Ramos (cell line): ENCODE data around the gene ZBTB7C.

Source experiments
- in situ Hi-C: fragments of 300-500 bp; cut with MboI; formaldehyde crosslinking; loops from one replicate; pipeline ENCODE4 v1.14.3; 2022; ENCODE audit warnings: low sequenced_read_pairs; ENCODE audit not compliant: unreplicated experiment

ZBTB7C gene

GRCh38 chr18:48003426-48004349 is 405.5 kb downstream of the ZBTB7C start:
- in situ Hi-C loops = no loop called here

- in situ Hi-C loops = no loop called here
Measured at GRCh38 chr18:48002933-48003365, 406.2 kb downstream of the ZBTB7C start.

- in situ Hi-C loops = no loop called here
Measured at GRCh38 chr18:48000701-48001100, 408.5 kb downstream of the ZBTB7C start.

- in situ Hi-C loops = no loop called here
Measured at GRCh38 chr18:47999801-48000248, 409.4 kb downstream of the ZBTB7C start.

GRCh38 chr18:47997338-47997780 is 411.8 kb downstream of the ZBTB7C start:
- in situ Hi-C loops = no loop called here

- in situ Hi-C loops = no loop called here
Measured at GRCh38 chr18:47996091-47996541, 413.1 kb downstream of the ZBTB7C start.

GRCh38 chr18:47995654-47996053 is 413.5 kb downstream of the ZBTB7C start:
- in situ Hi-C loops = no loop called here

GRCh38 chr18:47993409-47993808 is 415.8 kb downstream of the ZBTB7C start:
- in situ Hi-C loops = no loop called here

GRCh38 chr18:47992976-47993375 is 416.2 kb downstream of the ZBTB7C start:
- in situ Hi-C loops = no loop called here

- in situ Hi-C loops = no loop called here
Measured at GRCh38 chr18:47992266-47992665, 416.9 kb downstream of the ZBTB7C start.

- in situ Hi-C loops = no loop called here
Measured at GRCh38 chr18:47990981-47991380, 418.2 kb downstream of the ZBTB7C start.

GRCh38 chr18:47987388-47987699 is 421.8 kb downstream of the ZBTB7C start:
- in situ Hi-C loops = no loop called here

GRCh38 chr18:47986620-47987387 is 422.4 kb downstream of the ZBTB7C start:
- in situ Hi-C loops = no loop called here

- in situ Hi-C loops = no loop called here
Measured at GRCh38 chr18:47985866-47986265, 423.3 kb downstream of the ZBTB7C start.

- in situ Hi-C loops = no loop called here
Measured at GRCh38 chr18:47984991-47985390, 424.2 kb downstream of the ZBTB7C start.

- in situ Hi-C loops = no loop called here
Measured at GRCh38 chr18:47983946-47984345, 425.2 kb downstream of the ZBTB7C start.

GRCh38 chr18:47983055-47983454 is 426.1 kb downstream of the ZBTB7C start:
- in situ Hi-C loops = no loop called here

- in situ Hi-C loops = no loop called here
Measured at GRCh38 chr18:47981830-47982229, 427.4 kb downstream of the ZBTB7C start.

GRCh38 chr18:47981320-47981719 is 427.9 kb downstream of the ZBTB7C start:
- in situ Hi-C loops = no loop called here

GRCh38 chr18:47979611-47980200 is 429.5 kb downstream of the ZBTB7C start:
- in situ Hi-C loops = no loop called here

GRCh38 chr18:47978603-47979002 is 430.6 kb downstream of the ZBTB7C start:
- in situ Hi-C loops = no loop called here
